Measurements from ENCODE around the gene ATXN7L1. TPM values are rescaled to one million over a fixed set of nuclear protein-coding genes. Genes with fewer than 3 reads are reported as not detected.

ATXN7L1 gene
- total RNA-seq, 6 experiments from 2014 or later, result 7.1 to 15.7 (median 11.0) TPM

- Histone ChIP-seq H3K4me3 (no peak overlapping the region), H3K4me1 (no peaks in the 10 kb centered on the region), H3K27me3 (no peaks in the 10 kb centered on the region), H3K36me3 (peaks cover 0 to 54% (median 15%) of the 10 kb centered on the region in 4 donors), H3K27ac (no peak overlapping the region), H3K9me3 (no peaks in the 10 kb centered on the region)
- intact Hi-C loops (cut with DNase I), result no loop called here
- ATAC-seq (no peak), DNase-seq (no peak)
- 87% methylated on average over 7 of the region's 19 CpGs for WGBS (ENCODE audit: insufficient coverage, low coverage, low lambda C conversion rate, missing lambda C conversion rate)
- TF ChIP-seq POLR2A (IDR thresholded peaks at IDR 0.05) (no peak), CTCF (IDR thresholded peaks at IDR 0.05) (no peak)
These were observed 236.5 kb downstream of the ATXN7L1 start for GRCh38 chr7:105639667-105640493.

DNA sequence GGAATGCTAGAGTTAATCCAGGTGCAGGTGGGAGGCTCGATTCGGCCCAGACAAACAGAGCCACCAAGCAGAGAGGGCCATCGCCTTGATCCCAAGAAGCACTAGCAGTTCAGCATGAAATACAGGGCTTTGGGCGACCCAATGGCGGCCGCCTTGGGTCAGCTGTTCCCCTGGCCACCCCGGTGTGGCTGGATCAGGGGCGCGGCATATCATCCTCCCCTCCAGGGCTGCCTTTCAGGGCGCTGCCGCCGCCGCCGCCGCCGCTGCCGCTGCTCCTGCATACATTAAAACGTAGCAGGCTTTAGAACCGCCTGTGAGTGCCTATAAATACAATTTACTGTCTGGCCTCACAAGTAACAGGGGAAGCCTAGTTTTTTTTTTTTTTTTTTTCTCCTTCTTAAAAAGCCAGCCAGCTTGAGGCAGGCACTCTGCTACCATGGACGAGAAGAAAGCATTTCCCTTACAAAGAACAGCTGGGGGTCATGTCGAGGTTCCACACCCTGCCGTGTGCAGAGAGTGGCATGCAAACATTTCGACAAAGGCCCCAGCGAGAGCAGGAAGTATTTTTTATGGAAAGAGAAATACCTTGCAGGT lies 237.4 kb downstream of the ATXN7L1 start:
- ATAC-seq (no peak), DNase-seq (no peak)
- H3K27me3 ChIP-seq, result no peaks in the 10 kb centered on the region
- intact Hi-C loops (cut with DNase I), result no loop called here
- TF ChIP-seq CTCF (IDR thresholded peaks at IDR 0.05), result no peak
- TF ChIP-seq POLR2A (IDR thresholded peaks at IDR 0.05), result no peak
- H3K36me3 ChIP-seq, result peaks cover 0 to 56% (median 15%) of the 10 kb centered on the region in 4 donors
- 87% methylated on average over 8 of the region's 24 CpGs for WGBS (ENCODE audit: insufficient coverage, low coverage, low lambda C conversion rate, missing lambda C conversion rate)
- no peak overlapping the region for H3K27ac ChIP-seq
- no peaks in the 10 kb centered on the region for H3K9me3 ChIP-seq
- H3K4me1 ChIP-seq, result no peaks in the 10 kb centered on the region
- no peak overlapping the region for H3K4me3 ChIP-seq

GRCh38 chr7:105638334-105638733 lies 238.1 kb downstream of the ATXN7L1 start:
- Histone ChIP-seq H3K4me3 (no peak overlapping the region), H3K27me3 (no peaks in the 10 kb centered on the region), H3K4me1 (no peaks in the 10 kb centered on the region), H3K27ac (no peak overlapping the region), H3K36me3 (peaks cover 0 to 56% (median 15%) of the 10 kb centered on the region in 4 donors), H3K9me3 (no peaks in the 10 kb centered on the region)
- WGBS (ENCODE audit: insufficient coverage, low coverage, low lambda C conversion rate, missing lambda C conversion rate), result 64% methylated on average over 7 of the region's 8 CpGs
- DNase-seq (no peak), ATAC-seq (no peak)
- intact Hi-C loops (cut with DNase I), result no loop called here
- TF ChIP-seq CTCF (IDR thresholded peaks at IDR 0.05) (no peak), POLR2A (IDR thresholded peaks at IDR 0.05) (no peak)

DNA sequence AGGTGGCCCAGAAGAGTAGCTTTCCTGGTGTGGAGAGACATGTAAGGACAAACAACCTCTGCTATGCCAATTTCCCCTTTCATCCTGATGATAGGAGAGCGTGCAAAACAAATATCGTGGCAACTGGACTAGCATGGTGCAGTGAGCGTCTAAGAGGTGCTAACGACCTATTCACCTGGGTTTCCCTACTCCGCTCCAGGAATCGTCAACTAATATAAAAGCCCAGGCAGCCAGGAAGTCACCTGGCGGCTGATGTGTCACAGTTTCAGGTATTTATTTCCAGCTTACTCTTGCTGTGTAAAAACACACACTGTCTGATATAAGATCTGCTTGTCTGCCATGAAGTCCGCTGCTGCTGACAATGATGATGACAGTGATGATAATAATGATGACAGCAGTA lies 238.6 kb downstream of the ATXN7L1 start:
- TF ChIP-seq POLR2A (IDR thresholded peaks at IDR 0.05), result no peak
- ATAC-seq (no peak), DNase-seq (no peak)
- H3K36me3 ChIP-seq, result peaks cover 0 to 55% (median 14%) of the 10 kb centered on the region in 4 donors
- intact Hi-C loops (cut with DNase I), result no loop called here
- WGBS (ENCODE audit: insufficient coverage, low coverage, low lambda C conversion rate, missing lambda C conversion rate), result 97% methylated on average over 4 of the region's 8 CpGs
- no peak overlapping the region for H3K27ac ChIP-seq
- H3K4me3 ChIP-seq, result no peak overlapping the region
- H3K4me1 ChIP-seq, result no peaks in the 10 kb centered on the region
- no peaks in the 10 kb centered on the region for H3K27me3 ChIP-seq
- H3K9me3 ChIP-seq, result no peaks in the 10 kb centered on the region

DNA sequence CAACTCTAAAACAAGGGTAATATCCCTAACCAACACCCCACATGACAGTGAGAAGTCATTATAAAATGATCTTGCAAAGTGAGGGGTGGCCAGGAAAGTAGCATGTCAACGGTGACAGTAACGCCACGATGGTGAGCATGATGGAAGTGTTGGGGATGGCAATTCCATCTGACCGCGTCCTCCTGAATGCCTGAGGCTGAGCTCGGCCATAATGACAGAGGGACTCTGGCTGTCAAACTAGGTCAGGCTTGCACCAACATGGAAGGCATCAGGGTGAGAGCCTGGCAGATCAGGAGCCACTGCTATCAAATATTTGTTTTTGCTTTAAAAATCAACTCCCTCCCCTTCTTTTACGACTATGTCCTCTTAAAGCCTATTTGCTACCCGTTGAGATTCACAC lies 239.4 kb downstream of the ATXN7L1 start:
- ATAC-seq, result no peak
- TF ChIP-seq CTCF (IDR thresholded peaks at IDR 0.05) (no peak), POLR2A (IDR thresholded peaks at IDR 0.05) (no peak)
- no peak for DNase-seq
- Histone ChIP-seq H3K9me3 (no peaks in the 10 kb centered on the region), H3K4me3 (no peak overlapping the region), H3K27ac (no peak overlapping the region), H3K36me3 (peaks cover 0 to 54% (median 11%) of the 10 kb centered on the region in 4 donors), H3K27me3 (no peaks in the 10 kb centered on the region), H3K4me1 (no peaks in the 10 kb centered on the region)
- intact Hi-C loops (cut with DNase I), result no loop called here
- WGBS (ENCODE audit: insufficient coverage, low coverage, low lambda C conversion rate, missing lambda C conversion rate), result 85% methylated on average over 5 of the region's 8 CpGs
